HepG2 (cell line): ENCODE results near the gene UNC5A.
"Not testable (repeated sequence)": the region's sequence is repeated elsewhere in the genome, so short reads cannot be mapped to it uniquely, and the experiment has no call there.

Experiments used
- ATF2 ChIP-seq: sonication (generic); formaldehyde crosslinking; IDR thresholded peaks from 2 replicates; pipeline ENCODE4 v1.4.0; 2020; ENCODE audit warnings: missing genetic modification reagents
- BHLHE40 ChIP-seq: IDR thresholded peaks from 2 replicates; pipeline ENCODE4 v1.6.1; 2011; ENCODE audit warnings: low read length, improper control_type of control experiment
- EHMT2 ChIP-seq: fragments of 200-600 bp; sonication (generic); IDR thresholded peaks from 2 replicates; pipeline ENCODE4 v1.7.0; 2017; ENCODE audit warnings: antibody characterized with exemption, low read depth, low read length, borderline replicate concordance
- EP300 ChIP-seq, 3 experiments: sonication (generic) in 1 of 3; formaldehyde crosslinking in 1 of 3; IDR thresholded peaks; 2 replicates each; pipeline versions ENCODE4 v1.5.1 to v1.6.1; 2011 to 2020; ENCODE audit warnings: low read depth in 2 of 3, low read length in 2 of 3, borderline replicate concordance in 1 of 3, improper control_type of control experiment in 1 of 3, mild to moderate bottlenecking in 1 of 3, missing genetic modification reagents in 1 of 3, moderate library complexity in 1 of 3
- HIVEP1 ChIP-seq: sonication (generic); formaldehyde crosslinking; IDR thresholded peaks from 2 replicates; pipeline ENCODE4 v1.4.0; 2020; ENCODE audit warnings: mild to moderate bottlenecking, missing genetic modification reagents
- KDM1A ChIP-seq: IDR thresholded peaks from 2 replicates; pipeline ENCODE4 v1.6.1; 2016; ENCODE audit warnings: missing compliant biosample characterization
- NPAS2 ChIP-seq: sonication (generic); formaldehyde crosslinking; IDR thresholded peaks from 2 replicates; pipeline ENCODE4 v1.8.0; 2022; ENCODE audit warnings: mild to moderate bottlenecking, missing genetic modification reagents, borderline replicate concordance
- SKIL ChIP-seq: sonication (generic); formaldehyde crosslinking; IDR thresholded peaks from 2 replicates; pipeline ENCODE4 v1.8.0; 2022; ENCODE audit warnings: missing genetic modification reagents, mild to moderate bottlenecking, moderate library complexity, borderline replicate concordance
- YY1 ChIP-seq: IDR thresholded peaks from 2 replicates; pipeline ENCODE4 v1.6.1; 2011; ENCODE audit warnings: low read length, low read depth, moderate library complexity, mild to moderate bottlenecking; ENCODE audit not compliant: insufficient read depth, insufficient replicate concordance
- ZNF335 ChIP-seq: sonication (generic); formaldehyde crosslinking; IDR thresholded peaks from 2 replicates; pipeline ENCODE4 v1.4.0; 2020; ENCODE audit warnings: missing genetic modification reagents

DNA sequence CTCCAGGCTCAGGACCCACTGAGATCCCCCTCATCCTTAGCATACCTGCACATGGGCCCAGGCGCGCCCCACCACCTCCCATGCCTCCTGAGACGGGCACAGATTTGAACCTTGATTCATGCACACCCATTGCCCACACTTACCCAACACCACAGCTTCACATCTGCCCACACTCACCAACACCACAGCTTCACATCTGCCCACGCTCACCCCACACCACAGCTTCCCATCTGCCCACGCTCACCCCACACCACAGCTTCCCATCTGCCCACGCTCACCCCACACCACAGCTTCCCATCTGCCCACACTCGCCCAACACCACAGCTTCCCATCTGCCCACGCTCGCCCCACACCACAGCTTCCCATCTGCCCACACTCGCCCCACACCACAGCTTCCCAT is 60.3 kb downstream of the UNC5A start:
- not testable (repeated sequence) for TF ChIP-seq KDM1A (CRISPR knock-in tag); ZNF335; EP300 (IDR thresholded peaks at IDR 0.05; ENCODE audit: low read depth in 2 of 2, low read length in 2 of 2); EP300 (CRISPR knock-in tag; IDR thresholded peaks at IDR 0.05; ENCODE audit: borderline replicate concordance); SKIL (CRISPR knock-in tag); ATF2 (CRISPR knock-in tag); YY1; NPAS2 (CRISPR knock-in tag); BHLHE40; HIVEP1 (CRISPR knock-in tag); EHMT2
